ENCODE results near the gene RPP25L.

DNA sequence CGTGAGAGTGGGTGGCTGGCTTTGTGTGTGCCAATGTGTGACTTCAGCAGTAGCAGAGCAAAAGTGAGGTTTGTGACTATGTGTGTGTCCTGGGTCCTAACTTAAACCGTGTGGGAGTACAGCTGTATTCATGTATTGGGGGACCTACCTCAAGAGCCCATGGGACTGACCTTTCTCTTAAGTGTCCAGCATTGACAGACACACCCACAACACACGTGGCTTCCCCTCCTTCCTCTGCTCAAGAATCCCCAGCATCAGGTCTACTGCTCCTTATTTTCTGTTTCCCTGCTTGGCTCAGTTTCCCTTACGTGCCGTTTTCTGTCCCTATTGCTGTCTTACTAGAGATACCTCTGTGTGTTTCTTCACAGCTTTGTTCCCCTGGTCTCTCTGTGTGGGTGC lies 40.7 kb upstream of the RPP25L start:
- TF ChIP-seq, protein P1, sequence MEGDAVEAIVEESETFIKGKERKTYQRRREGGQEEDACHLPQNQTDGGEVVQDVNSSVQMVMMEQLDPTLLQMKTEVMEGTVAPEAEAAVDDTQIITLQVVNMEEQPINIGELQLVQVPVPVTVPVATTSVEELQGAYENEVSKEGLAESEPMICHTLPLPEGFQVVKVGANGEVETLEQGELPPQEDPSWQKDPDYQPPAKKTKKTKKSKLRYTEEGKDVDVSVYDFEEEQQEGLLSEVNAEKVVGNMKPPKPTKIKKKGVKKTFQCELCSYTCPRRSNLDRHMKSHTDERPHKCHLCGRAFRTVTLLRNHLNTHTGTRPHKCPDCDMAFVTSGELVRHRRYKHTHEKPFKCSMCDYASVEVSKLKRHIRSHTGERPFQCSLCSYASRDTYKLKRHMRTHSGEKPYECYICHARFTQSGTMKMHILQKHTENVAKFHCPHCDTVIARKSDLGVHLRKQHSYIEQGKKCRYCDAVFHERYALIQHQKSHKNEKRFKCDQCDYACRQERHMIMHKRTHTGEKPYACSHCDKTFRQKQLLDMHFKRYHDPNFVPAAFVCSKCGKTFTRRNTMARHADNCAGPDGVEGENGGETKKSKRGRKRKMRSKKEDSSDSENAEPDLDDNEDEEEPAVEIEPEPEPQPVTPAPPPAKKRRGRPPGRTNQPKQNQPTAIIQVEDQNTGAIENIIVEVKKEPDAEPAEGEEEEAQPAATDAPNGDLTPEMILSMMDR (IDR thresholded peaks at IDR 0.05; ENCODE audit: insufficient read depth, low read length): no peak
- TF ChIP-seq GABPA (IDR thresholded peaks at IDR 0.05; ENCODE audit: low read depth) (no peak), POLR2AphosphoS5 (IDR thresholded peaks at IDR 0.05; ENCODE audit: low read depth) (no peak), SPI1 (IDR thresholded peaks at IDR 0.05; ENCODE audit: borderline replicate concordance, low read depth) (no peak)
- TF ChIP-seq, protein P2, sequence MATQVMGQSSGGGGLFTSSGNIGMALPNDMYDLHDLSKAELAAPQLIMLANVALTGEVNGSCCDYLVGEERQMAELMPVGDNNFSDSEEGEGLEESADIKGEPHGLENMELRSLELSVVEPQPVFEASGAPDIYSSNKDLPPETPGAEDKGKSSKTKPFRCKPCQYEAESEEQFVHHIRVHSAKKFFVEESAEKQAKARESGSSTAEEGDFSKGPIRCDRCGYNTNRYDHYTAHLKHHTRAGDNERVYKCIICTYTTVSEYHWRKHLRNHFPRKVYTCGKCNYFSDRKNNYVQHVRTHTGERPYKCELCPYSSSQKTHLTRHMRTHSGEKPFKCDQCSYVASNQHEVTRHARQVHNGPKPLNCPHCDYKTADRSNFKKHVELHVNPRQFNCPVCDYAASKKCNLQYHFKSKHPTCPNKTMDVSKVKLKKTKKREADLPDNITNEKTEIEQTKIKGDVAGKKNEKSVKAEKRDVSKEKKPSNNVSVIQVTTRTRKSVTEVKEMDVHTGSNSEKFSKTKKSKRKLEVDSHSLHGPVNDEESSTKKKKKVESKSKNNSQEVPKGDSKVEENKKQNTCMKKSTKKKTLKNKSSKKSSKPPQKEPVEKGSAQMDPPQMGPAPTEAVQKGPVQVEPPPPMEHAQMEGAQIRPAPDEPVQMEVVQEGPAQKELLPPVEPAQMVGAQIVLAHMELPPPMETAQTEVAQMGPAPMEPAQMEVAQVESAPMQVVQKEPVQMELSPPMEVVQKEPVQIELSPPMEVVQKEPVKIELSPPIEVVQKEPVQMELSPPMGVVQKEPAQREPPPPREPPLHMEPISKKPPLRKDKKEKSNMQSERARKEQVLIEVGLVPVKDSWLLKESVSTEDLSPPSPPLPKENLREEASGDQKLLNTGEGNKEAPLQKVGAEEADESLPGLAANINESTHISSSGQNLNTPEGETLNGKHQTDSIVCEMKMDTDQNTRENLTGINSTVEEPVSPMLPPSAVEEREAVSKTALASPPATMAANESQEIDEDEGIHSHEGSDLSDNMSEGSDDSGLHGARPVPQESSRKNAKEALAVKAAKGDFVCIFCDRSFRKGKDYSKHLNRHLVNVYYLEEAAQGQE (IDR thresholded peaks at IDR 0.05; ENCODE audit: insufficient replicate concordance, low read depth): no peak
